Measurements from ENCODE around the gene KRTAP2-3.

GRCh38 chr17:41103896-41104295, 44.0 kb upstream of the KRTAP2-3 start:
- TF ChIP-seq TAF1 (IDR thresholded peaks at IDR 0.05; ENCODE audit: borderline replicate concordance, low read depth, low read length): no peak
- TF ChIP-seq POLR2A (IDR thresholded peaks at IDR 0.05; ENCODE audit: low read depth, low read length): no peak
- TF ChIP-seq POLR2AphosphoS5 (IDR thresholded peaks at IDR 0.05; ENCODE audit: low read depth, low read length): no peak

All from GM12892 (cell line).